K562 (cell line): ENCODE data around the gene PBRM1. TPM values are rescaled to one million over a fixed set of nuclear protein-coding genes. Genes with fewer than 3 reads are reported as not detected.

Source experiments
- ATAC-seq: fragments of 200-7000 bp; cut with Tn5 transposase; 3 replicates; pipeline ENCODE4 v1.9.1; 2020; ENCODE audit warnings: moderate library complexity
- BruUV-seq: library from RNA; stranded (reverse); fragments of 400-500 nt; replicated peaks from 2 replicates; lab custom pipeline; 2021; lab: Mats Ljungman, UMichigan
- CTCF ChIA-PET: fragments of 300-600 bp; formaldehyde crosslinking; extraction: SDS; loops from one replicate; lab custom pipeline; 2021; ENCODE audit warnings: low intra/inter-chr PET ratio; lab: Yijun Ruan, JAX
- POLR2A ChIA-PET: fragments of 300-600, 350-650 bp; sonication (Branson Sonifier 250); formaldehyde crosslinking; extraction: SDS; loops from one replicate; lab custom pipeline; 2021; ENCODE audit warnings: antibody characterized with exemption, inconsistent platforms; lab: Yijun Ruan, JAX
- DNase-seq, 4 experiments: peaks; one replicate each; pipeline versions ENCODE4 v3.0.0 to v3.0.0-alpha.2; 2011 to 2018; ENCODE audit warnings: low spot score in 3 of 4, mixed read lengths in 3 of 4; ENCODE audit errors: extremely low read depth in 1 of 4
- FAIRE-seq: peaks from 2 replicates; lab custom pipeline; 2011; peaks lifted over from hg19 to GRCh38; lab: Jason Lieb, UNC
- H2AFZ ChIP-seq: 2 replicates; pipeline ENCODE4 v1.6.0; 2011; ENCODE audit warnings: low read depth, low read length, control low read depth, inconsistent platforms
- H3K27ac ChIP-seq: fragments of 200-600 bp; 3 replicates; pipeline ENCODE4 v1.8.0; 2011; ENCODE audit warnings: low read depth, mild to moderate bottlenecking, control low read depth, inconsistent platforms, low read length, moderate library complexity, mixed read lengths; ENCODE audit errors: extremely low read depth
- H3K27me3 ChIP-seq, 2 experiments: fragments of 300-600 bp in 1 of 2; 2 replicates in 1 of 2; 3 replicates in 1 of 2; pipeline versions ENCODE4 v1.6.0 to v1.8.0; 2011; ENCODE audit warnings: inconsistent platforms in 2 of 2, low read length in 2 of 2, mild to moderate bottlenecking in 1 of 2, mixed read lengths in 1 of 2, moderate library complexity in 1 of 2; ENCODE audit not compliant: control insufficient read depth in 2 of 2, insufficient read depth in 2 of 2
- H3K36me3 ChIP-seq: fragments of 300-600 bp; 3 replicates; pipeline ENCODE4 v1.8.0; 2011; ENCODE audit warnings: mild to moderate bottlenecking, low read length, inconsistent platforms; ENCODE audit not compliant: control insufficient read depth, insufficient read depth
- H3K4me1 ChIP-seq, 2 experiments: fragments of 200-600 bp in 1 of 2; replicated peaks in 1 of 2; 2 replicates in 1 of 2; 3 replicates in 1 of 2; pipeline versions ENCODE4 v1.5.1 to v1.8.0; 2011; ENCODE audit warnings: inconsistent platforms in 2 of 2, low read length in 2 of 2, mild to moderate bottlenecking in 1 of 2, mixed read lengths in 1 of 2, moderate library complexity in 1 of 2; ENCODE audit not compliant: control insufficient read depth in 2 of 2, insufficient read depth in 2 of 2
- H3K4me2 ChIP-seq: 2 replicates; pipeline ENCODE4 v1.6.1; 2011; ENCODE audit warnings: low read length, control low read depth, inconsistent platforms, mixed read lengths; ENCODE audit not compliant: insufficient read depth
- H3K4me3 ChIP-seq: fragments of 200-600 bp; sonication (generic), shearing (Covaris generic); 2 replicates; pipeline ENCODE4 v1.5.1; 2016; ENCODE audit warnings: control low read depth, inconsistent platforms
- H3K79me2 ChIP-seq: fragments of 200-600 bp; 3 replicates; pipeline ENCODE4 v1.8.0; 2011; ENCODE audit warnings: low read length, inconsistent platforms; ENCODE audit not compliant: control insufficient read depth, insufficient read depth
- H3K9ac ChIP-seq, 2 experiments: 2 replicates each; pipeline versions ENCODE4 v1.6.0 to v1.6.1; 2011; ENCODE audit warnings: low read depth in 2 of 2, low read length in 2 of 2, control low read depth in 1 of 2, inconsistent platforms in 1 of 2, mild to moderate bottlenecking in 1 of 2, mixed read lengths in 1 of 2; ENCODE audit not compliant: insufficient read depth in 1 of 2
- H3K9me1 ChIP-seq: one replicate; pipeline ENCODE4 v1.6.0; 2011; ENCODE audit warnings: inconsistent platforms, mild to moderate bottlenecking, low read length, moderate library complexity; ENCODE audit not compliant: control insufficient read depth, insufficient read depth
- H3K9me3 ChIP-seq: replicated peaks from 2 replicates; pipeline ENCODE4 v1.5.1; 2011; ENCODE audit warnings: low read depth, low read length, inconsistent platforms; ENCODE audit not compliant: control insufficient read depth, insufficient read depth
- H4K20me1 ChIP-seq: replicated peaks from 2 replicates; pipeline ENCODE4 v1.6.1; 2011; ENCODE audit warnings: low read length, inconsistent platforms, mixed read lengths; ENCODE audit not compliant: control insufficient read depth, insufficient read depth
- CHCHD3 ChIP-seq: fragments of 250-450 bp; sonication (Bioruptor Pico); IDR thresholded peaks from 2 replicates; pipeline ENCODE4 v2.1.2; 2022; ENCODE audit warnings: mild to moderate bottlenecking
- HLTF ChIP-seq: fragments of 450-650 bp; IDR thresholded peaks from 2 replicates; pipeline ENCODE4 v1.6.1; 2016
- JUND ChIP-seq, 2 experiments: IDR thresholded peaks; 2 replicates in 1 of 2; 3 replicates in 1 of 2; pipeline ENCODE4 v1.6.1; 2011; ENCODE audit warnings: borderline replicate concordance in 2 of 2, low read depth in 2 of 2, low read length in 2 of 2, improper control_type of control experiment in 1 of 2, missing biosample characterization in 1 of 2, missing genetic modification characterization in 1 of 2, missing genetic modification reagents in 1 of 2
- MGA ChIP-seq: fragments of 450-650 bp; IDR thresholded peaks from 2 replicates; pipeline ENCODE4 v1.6.1; 2016; ENCODE audit warnings: mild to moderate bottlenecking, moderate library complexity
- TFE3 ChIP-seq: fragments of 450-650 bp; formaldehyde crosslinking; IDR thresholded peaks from 2 replicates; pipeline ENCODE4 v1.4.0; 2020; ENCODE audit warnings: mild to moderate bottlenecking, mixed read lengths
- ZFX ChIP-seq: sonication (generic); formaldehyde crosslinking; IDR thresholded peaks from 2 replicates; pipeline ENCODE4 v1.8.0; 2022; ENCODE audit warnings: mild to moderate bottlenecking, missing genetic modification reagents, moderate library complexity
- ZNF311 ChIP-seq: fragments of 250-450 bp; sonication (Bioruptor Pico); IDR thresholded peaks from 2 replicates; pipeline ENCODE4 v1.4.0; 2020; ENCODE audit warnings: mild to moderate bottlenecking, moderate library complexity
- WGBS: fragments of 100-300 bp; shearing (Covaris generic); methylation state at CpG from one replicate; pipeline ENCODE4 v1.1.6; 2016; ENCODE audit warnings: low coverage, mixed read lengths; ENCODE audit not compliant: insufficient coverage; ENCODE audit errors: missing lambda C conversion rate; 5-methylcytosine and 5-hydroxymethylcytosine counted together
- in situ Hi-C: fragments of 300-500 bp; cut with MboI; formaldehyde crosslinking; loops from 4 replicates; pipeline ENCODE4 v1.15.0; 2018; ENCODE audit warnings: inconsistent platforms, mixed read lengths
- intact Hi-C: fragments of 100-400 bp; cut with micrococcal nuclease; formaldehyde crosslinking; loops from 2 replicates; pipeline ENCODE4 v1.14.2; 2022
- polyA plus RNA-seq, 8 experiments: library from polyadenylated mRNA; depleted of rRNA in 4 of 8; stranded (reverse) in 5 of 8; unstranded in 3 of 8; fragments of >200 nt; fragmentation: Nextera tagmentation in 2 of 8; fragmentation: Illumina TruSeq in 1 of 8; extraction: Ambion mirVana in 2 of 8; extraction: Trizol in 1 of 8; gene quantifications; 2 replicates each; pipeline versions ENCODE4 v1.2.1 to v1.2.3, GENCODE V29; 2011 to 2014; ENCODE audit warnings: inconsistent platforms in 1 of 8, missing spikeins in 1 of 8
- total RNA-seq, 7 experiments: library from RNA; depleted of rRNA in 6 of 7; stranded (reverse); fragments of >200 nt in 6 of 7; fragmentation: Illumina TruSeq in 2 of 7; extraction: Trizol in 2 of 7; gene quantifications; 2 replicates each; pipeline versions ENCODE4 v1.2.1 to v1.2.3, GENCODE V29; 2011 to 2021; ENCODE audit warnings: low replicate concordance in 1 of 7

Gene PBRM1
- total and polyA plus RNA-seq, 9 of the 15 experiments (the other 6 are each of a cell fraction or from before 2014, with no cell fraction given): 3.9 to 31.8 (median 19.0) TPM

GRCh38 chr3:52525680-52526561 lies 159.8 kb downstream of the PBRM1 start:
- Histone ChIP-seq H3K9me3 (no peaks in the 10 kb centered on the region), H3K4me2 (no peak overlapping the region), H2AFZ (no peak overlapping the region), H3K4me3 (no peak overlapping the region), H3K9ac (no peak overlapping the region), H3K27ac (no peak overlapping the region), H4K20me1 (peaks cover 7% of the 10 kb centered on the region; the same call in 1 of the 2 replicates), H3K27me3 (no peaks in the 10 kb centered on the region), H3K9me1 (peaks cover 6% of the 10 kb centered on the region), H3K36me3 (peaks cover 73% of the 10 kb centered on the region; the same call in 2 of the 3 replicates), H3K79me2 (peaks cover 19% of the 10 kb centered on the region), H3K4me1 (peaks cover 0 to 41% of the 10 kb centered on the region in 2 experiments; a peak in 3 of 5 replicates)
- BruUV-seq: no TSS peak
- CTCF ChIA-PET: no interaction called here
- POLR2A ChIA-PET: interaction anchor here (0.5 to 1.3 kb wide), 4 partner anchors 10 to 61 kb away, joined by 3 to 5 read pairs (median 4); partner anchors contain the start of gene UQCC5
- no peak for DNase-seq
- no peak for FAIRE-seq
- no peak for ATAC-seq
- in situ Hi-C loops: no loop called here
- 95% methylated on average over 8 of the region's 9 CpGs for WGBS
- intact Hi-C loops: no loop called here
- TF ChIP-seq TFE3 (CRISPR knock-in tag): no peak
- no peak for TF ChIP-seq MGA
- TF ChIP-seq HLTF: no peak
- no peak for TF ChIP-seq ZFX (CRISPR knock-in tag)
- TF ChIP-seq JUND (IDR thresholded peaks at IDR 0.05; ENCODE audit: borderline replicate concordance, low read depth, low read length): no peak
- TF ChIP-seq JUND (tag; IDR thresholded peaks at IDR 0.05; ENCODE audit: borderline replicate concordance, low read depth, low read length): no peak
- TF ChIP-seq ZNF311 (CRISPR knock-in tag): no peak
- TF ChIP-seq CHCHD3 (CRISPR knock-in tag): no peak
